ENCODE results near the gene GJB4.

GJB4 gene

DNA sequence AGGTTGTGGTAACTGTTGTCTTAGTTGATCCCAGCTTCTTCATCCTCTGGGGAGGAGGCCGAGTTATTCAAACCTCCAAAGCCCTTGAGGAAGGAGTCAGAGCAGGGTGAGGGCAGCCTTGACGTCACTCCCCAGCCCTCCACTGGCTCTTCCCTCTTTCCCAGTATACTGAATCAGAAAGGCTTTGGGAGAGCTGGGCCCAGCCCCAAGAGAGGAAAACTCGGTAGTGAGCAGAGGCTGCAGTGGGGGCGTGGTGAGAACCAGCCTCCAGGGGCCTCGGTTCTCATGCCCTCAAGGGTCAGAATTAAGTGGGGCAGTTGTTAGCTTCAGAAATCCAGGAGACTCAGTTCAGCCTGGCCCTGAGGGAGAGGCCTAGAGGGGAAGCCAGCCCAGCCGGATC is 31.4 kb downstream of the GJB4 start:
- FAIRE-seq (no peak), DNase-seq (ENCODE audit: insufficient read length, low spot score) (no peak)
- TF ChIP-seq POLR2AphosphoS5 (IDR thresholded peaks at IDR 0.05; ENCODE audit: low read depth, low read length) (no peak), SPI1 (IDR thresholded peaks at IDR 0.05; ENCODE audit: low read depth, low read length) (no peak), TAF1 (IDR thresholded peaks at IDR 0.05; ENCODE audit: low read depth, low read length) (no peak), POU2F2 (IDR thresholded peaks at IDR 0.05; ENCODE audit: low read depth, low read length) (no peak), POLR2A (IDR thresholded peaks at IDR 0.05; ENCODE audit: low read depth, low read length) (no peak), PAX5 (IDR thresholded peaks at IDR 0.05; ENCODE audit: insufficient read depth, low read length, severe bottlenecking) (no peak)

DNA sequence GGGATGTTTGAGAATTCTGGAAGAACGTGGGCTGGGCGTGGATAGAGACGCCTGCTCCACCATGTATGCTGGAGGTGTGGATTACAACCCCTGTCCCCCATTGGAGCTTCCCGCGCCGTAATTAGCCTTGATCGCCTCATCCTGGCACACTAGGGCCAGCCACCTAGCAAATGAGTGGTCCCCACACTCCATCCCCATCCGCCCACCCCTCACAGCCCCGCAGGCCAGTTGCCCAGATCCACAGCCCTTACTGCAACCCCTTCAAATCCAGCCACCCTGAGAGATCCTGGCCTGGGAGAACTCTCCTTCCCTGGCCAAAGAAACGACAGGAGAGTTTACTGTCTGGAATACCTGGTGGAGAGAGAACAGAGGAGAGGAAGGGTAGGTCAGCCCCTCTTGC is 32.9 kb downstream of the GJB4 start:
- DNase-seq (ENCODE audit: insufficient read length, low spot score), result no peak
- no peak for FAIRE-seq
- no peak for TF ChIP-seq TAF1 (IDR thresholded peaks at IDR 0.05; ENCODE audit: low read depth, low read length)
- TF ChIP-seq POLR2AphosphoS5 (IDR thresholded peaks at IDR 0.05; ENCODE audit: low read depth, low read length), result no peak
- TF ChIP-seq PAX5 (IDR thresholded peaks at IDR 0.05; ENCODE audit: insufficient read depth, low read length, severe bottlenecking), result no peak
- no peak for TF ChIP-seq POLR2A (IDR thresholded peaks at IDR 0.05; ENCODE audit: low read depth, low read length)
- no peak for TF ChIP-seq SPI1 (IDR thresholded peaks at IDR 0.05; ENCODE audit: low read depth, low read length)
- no peak for TF ChIP-seq POU2F2 (IDR thresholded peaks at IDR 0.05; ENCODE audit: low read depth, low read length)

DNA sequence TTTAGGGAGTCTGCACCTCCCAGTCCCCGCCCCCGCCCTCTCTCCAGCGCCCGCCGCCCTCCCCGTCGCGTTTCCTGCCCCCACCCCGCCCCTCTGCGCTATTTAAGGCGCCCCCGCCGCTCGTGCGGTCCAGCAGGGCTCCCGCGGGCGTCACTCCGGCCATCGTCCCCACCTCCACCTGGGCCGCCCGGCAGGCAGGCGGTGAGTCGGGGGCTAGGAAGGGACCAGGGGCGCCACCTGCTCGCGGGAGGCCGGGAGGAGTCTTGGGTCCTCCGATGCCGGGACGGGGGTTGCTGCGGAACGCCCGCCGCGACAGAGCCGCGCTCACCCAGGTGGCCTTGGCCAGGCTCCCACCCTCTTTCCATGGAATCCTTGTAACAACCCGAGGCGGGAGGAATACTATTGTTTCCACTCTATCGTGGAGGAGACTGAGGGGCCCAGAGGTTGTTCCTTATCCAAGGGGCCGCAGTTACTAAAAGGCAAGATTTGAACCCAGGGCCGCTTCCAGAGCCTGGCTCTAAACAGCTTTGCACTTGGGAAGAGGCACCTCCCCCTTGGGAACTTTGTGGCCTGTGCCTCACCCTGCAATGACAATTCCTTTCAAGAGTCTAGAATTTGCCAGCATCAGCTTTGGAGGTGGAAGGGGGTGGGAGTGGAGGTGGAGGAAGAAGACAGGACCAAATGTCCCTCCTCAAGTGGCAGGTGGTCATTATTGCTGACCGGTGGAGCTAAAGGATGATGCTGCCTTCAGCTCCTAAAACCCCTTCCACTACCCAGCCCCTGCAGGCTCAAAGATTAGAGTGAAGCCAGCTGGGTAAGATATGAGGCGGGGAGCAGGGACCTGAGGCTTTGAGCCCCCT is 33.6 kb downstream of the GJB4 start, which contains the start of gene GJA4:
TSS of gene GJA4 (plus strand) at position 132 of the 860 bp plus-strand sequence. CDS start 1,215 bp downstream, outside the sequence.
- TF ChIP-seq POU2F2 (IDR thresholded peaks at IDR 0.05; ENCODE audit: low read depth, low read length) (no peak), POLR2A (IDR thresholded peaks at IDR 0.05; ENCODE audit: low read depth, low read length) (no peak), SPI1 (IDR thresholded peaks at IDR 0.05; ENCODE audit: low read depth, low read length) (no peak), POLR2AphosphoS5 (IDR thresholded peaks at IDR 0.05; ENCODE audit: low read depth, low read length) (no peak), PAX5 (IDR thresholded peaks at IDR 0.05; ENCODE audit: insufficient read depth, low read length, severe bottlenecking) (no peak), TAF1 (IDR thresholded peaks at IDR 0.05; ENCODE audit: low read depth, low read length) (no peak)
- DNase-seq (ENCODE audit: insufficient read length, low spot score) (no peak), FAIRE-seq (no peak)

DNA sequence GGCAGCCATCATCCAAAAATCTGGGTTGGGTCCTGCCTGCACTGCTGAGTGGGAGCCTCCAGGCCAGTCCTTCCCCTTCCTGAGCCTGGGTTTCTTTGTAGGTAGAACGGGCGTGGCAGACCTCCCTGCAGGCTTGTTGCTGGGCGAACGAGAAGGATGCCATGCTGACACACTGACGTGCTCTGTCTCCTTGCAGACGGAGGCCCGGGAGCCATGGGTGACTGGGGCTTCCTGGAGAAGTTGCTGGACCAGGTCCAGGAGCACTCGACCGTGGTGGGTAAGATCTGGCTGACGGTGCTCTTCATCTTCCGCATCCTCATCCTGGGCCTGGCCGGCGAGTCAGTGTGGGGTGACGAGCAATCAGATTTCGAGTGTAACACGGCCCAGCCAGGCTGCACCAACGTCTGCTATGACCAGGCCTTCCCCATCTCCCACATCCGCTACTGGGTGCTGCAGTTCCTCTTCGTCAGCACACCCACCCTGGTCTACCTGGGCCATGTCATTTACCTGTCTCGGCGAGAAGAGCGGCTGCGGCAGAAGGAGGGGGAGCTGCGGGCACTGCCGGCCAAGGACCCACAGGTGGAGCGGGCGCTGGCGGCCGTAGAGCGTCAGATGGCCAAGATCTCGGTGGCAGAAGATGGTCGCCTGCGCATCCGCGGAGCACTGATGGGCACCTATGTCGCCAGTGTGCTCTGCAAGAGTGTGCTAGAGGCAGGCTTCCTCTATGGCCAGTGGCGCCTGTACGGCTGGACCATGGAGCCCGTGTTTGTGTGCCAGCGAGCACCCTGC is 34.7 kb downstream of the GJB4 start:
- no peak for TF ChIP-seq POLR2A (IDR thresholded peaks at IDR 0.05; ENCODE audit: low read depth, low read length)
- no peak for TF ChIP-seq POU2F2 (IDR thresholded peaks at IDR 0.05; ENCODE audit: low read depth, low read length)
- TF ChIP-seq PAX5 (IDR thresholded peaks at IDR 0.05; ENCODE audit: insufficient read depth, low read length, severe bottlenecking), result no peak
- TF ChIP-seq TAF1 (IDR thresholded peaks at IDR 0.05; ENCODE audit: low read depth, low read length), result no peak
- no peak for TF ChIP-seq SPI1 (IDR thresholded peaks at IDR 0.05; ENCODE audit: low read depth, low read length)
- no peak for TF ChIP-seq POLR2AphosphoS5 (IDR thresholded peaks at IDR 0.05; ENCODE audit: low read depth, low read length)
- no peak for DNase-seq (ENCODE audit: insufficient read length, low spot score)
- FAIRE-seq, result no peak

DNA sequence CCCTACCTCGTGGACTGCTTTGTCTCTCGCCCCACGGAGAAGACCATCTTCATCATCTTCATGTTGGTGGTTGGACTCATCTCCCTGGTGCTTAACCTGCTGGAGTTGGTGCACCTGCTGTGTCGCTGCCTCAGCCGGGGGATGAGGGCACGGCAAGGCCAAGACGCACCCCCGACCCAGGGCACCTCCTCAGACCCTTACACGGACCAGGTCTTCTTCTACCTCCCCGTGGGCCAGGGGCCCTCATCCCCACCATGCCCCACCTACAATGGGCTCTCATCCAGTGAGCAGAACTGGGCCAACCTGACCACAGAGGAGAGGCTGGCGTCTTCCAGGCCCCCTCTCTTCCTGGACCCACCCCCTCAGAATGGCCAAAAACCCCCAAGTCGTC is 35.2 kb downstream of the GJB4 start:
- no peak for TF ChIP-seq POU2F2 (IDR thresholded peaks at IDR 0.05; ENCODE audit: low read depth, low read length)
- no peak for TF ChIP-seq PAX5 (IDR thresholded peaks at IDR 0.05; ENCODE audit: insufficient read depth, low read length, severe bottlenecking)
- no peak for TF ChIP-seq POLR2AphosphoS5 (IDR thresholded peaks at IDR 0.05; ENCODE audit: low read depth, low read length)
- TF ChIP-seq POLR2A (IDR thresholded peaks at IDR 0.05; ENCODE audit: low read depth, low read length), result no peak
- TF ChIP-seq TAF1 (IDR thresholded peaks at IDR 0.05; ENCODE audit: low read depth, low read length), result no peak
- TF ChIP-seq SPI1 (IDR thresholded peaks at IDR 0.05; ENCODE audit: low read depth, low read length), result no peak
- DNase-seq (ENCODE audit: insufficient read length, low spot score) (no peak), FAIRE-seq (no peak)

DNA sequence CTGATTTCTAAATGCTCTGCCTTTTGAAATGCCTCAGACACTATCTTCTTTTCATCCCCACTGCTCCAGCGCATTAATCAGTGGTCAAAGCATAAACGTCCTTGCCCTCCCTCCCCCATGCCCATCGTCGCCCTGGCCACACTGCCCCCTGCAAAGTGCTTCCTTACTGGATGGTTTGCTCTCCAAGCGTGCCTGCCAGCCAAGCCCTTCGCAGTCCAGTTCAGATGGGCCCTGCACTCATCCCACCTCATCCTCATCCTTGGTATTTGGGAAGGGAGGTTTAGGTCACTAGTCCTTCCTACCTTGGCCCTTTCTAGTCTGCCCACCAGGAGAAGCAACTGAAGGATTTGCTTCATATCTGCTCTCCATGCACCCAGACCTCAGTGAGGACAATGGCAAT is 36.4 kb downstream of the GJB4 start:
- DNase-seq (ENCODE audit: insufficient read length, low spot score) (no peak), FAIRE-seq (no peak)
- TF ChIP-seq POLR2A (IDR thresholded peaks at IDR 0.05; ENCODE audit: low read depth, low read length) (no peak), POLR2AphosphoS5 (IDR thresholded peaks at IDR 0.05; ENCODE audit: low read depth, low read length) (no peak)

DNA sequence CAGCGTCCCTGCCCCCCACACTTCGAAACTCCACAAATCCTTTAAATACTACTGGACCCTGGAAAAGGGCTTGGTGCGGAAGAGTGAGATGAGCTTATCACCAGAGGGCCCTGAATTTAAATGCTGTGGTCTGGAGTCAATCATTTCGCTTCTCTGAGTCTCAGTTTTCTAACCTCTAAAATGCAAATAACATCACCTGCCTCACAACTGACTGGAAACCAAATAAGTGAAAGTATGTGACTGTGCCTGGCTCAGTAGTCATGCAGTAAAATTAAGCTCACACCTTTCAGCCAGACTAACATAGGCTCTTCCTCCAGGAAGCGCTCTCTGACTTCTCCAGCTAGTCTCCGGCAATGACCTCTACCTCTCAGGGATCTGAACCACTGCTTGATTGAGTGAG is 37.5 kb downstream of the GJB4 start:
- DNase-seq (ENCODE audit: insufficient read length, low spot score), result no peak
- FAIRE-seq, result no peak
- TF ChIP-seq POLR2A (IDR thresholded peaks at IDR 0.05; ENCODE audit: low read depth, low read length) (no peak), POLR2AphosphoS5 (IDR thresholded peaks at IDR 0.05; ENCODE audit: low read depth, low read length) (no peak), TAF1 (IDR thresholded peaks at IDR 0.05; ENCODE audit: low read depth, low read length) (no peak), PAX5 (IDR thresholded peaks at IDR 0.05; ENCODE audit: insufficient read depth, low read length, severe bottlenecking) (no peak), POU2F2 (IDR thresholded peaks at IDR 0.05; ENCODE audit: low read depth, low read length) (no peak), SPI1 (IDR thresholded peaks at IDR 0.05; ENCODE audit: low read depth, low read length) (no peak)

DNA sequence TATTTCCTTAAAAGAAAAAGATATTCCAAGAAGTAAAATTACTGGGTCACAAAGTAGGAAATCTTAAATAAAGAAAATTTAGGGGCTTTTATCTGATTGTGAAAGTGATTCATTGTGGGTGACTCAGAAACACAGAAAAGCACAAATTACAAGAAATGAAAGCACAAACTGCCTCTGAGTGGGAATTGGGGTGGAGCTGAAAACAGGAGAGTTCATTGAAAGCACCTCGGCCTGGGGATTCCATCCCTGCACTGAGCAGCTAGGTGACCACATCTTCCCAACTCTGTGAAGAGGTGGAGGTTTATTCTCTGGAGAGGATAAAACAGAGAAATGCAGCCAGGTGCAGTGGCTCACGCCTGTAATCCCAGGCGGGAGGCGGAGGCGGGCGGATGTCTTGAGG is 40.7 kb downstream of the GJB4 start:
- FAIRE-seq, result no peak
- no peak for TF ChIP-seq POLR2AphosphoS5 (IDR thresholded peaks at IDR 0.05; ENCODE audit: low read depth, low read length)
- no peak for TF ChIP-seq PAX5 (IDR thresholded peaks at IDR 0.05; ENCODE audit: insufficient read depth, low read length, severe bottlenecking)
- no peak for TF ChIP-seq POLR2A (IDR thresholded peaks at IDR 0.05; ENCODE audit: low read depth, low read length)
- TF ChIP-seq POU2F2 (IDR thresholded peaks at IDR 0.05; ENCODE audit: low read depth, low read length), result no peak
- TF ChIP-seq TAF1 (IDR thresholded peaks at IDR 0.05; ENCODE audit: low read depth, low read length), result no peak
- TF ChIP-seq SPI1 (IDR thresholded peaks at IDR 0.05; ENCODE audit: low read depth, low read length), result no peak
- no peak for DNase-seq (ENCODE audit: insufficient read length, low spot score)

DNA sequence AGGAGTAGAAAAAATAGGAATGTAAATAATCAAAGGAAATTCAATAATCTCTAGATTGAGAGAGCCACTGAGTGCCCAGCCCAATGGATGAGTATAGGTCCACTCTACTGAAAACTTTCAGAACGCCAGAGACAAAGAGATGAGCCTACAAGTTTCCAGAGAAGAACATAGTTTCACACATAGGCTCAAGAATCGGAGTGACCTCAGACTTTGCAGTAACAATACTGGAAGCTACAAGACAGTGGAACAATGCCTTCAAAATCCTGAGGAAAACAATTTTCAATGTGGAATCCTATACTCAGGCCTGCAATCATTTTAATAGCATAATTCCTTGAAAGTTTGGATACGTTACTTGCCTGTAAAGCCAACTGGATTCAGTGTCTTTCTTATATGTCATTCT is 44.2 kb downstream of the GJB4 start:
- no peak for FAIRE-seq

More for the DNA sequence above, 44.2 kb downstream of the GJB4 start:
- DNase-seq (ENCODE audit: insufficient read length, low spot score), result no peak
- no peak for TF ChIP-seq SPI1 (IDR thresholded peaks at IDR 0.05; ENCODE audit: low read depth, low read length)

Data from GM12891 (cell line).